Measurements from ENCODE around the gene JPH2. TPM values are rescaled to one million over a fixed set of nuclear protein-coding genes. Genes with fewer than 3 reads are reported as not detected.

Gene JPH2
- total RNA-seq, 1 donor from 2014 or later: 4.6 TPM

- intact Hi-C loops (cut with DNase I): loop anchor here (5.0 kb wide), 1 partner anchor 94 kb away; the partner anchor contains the start of gene FITM2
- no peak for DNase-seq
- Histone ChIP-seq H3K4me1 (peaks cover 12% of the 10 kb centered on the region), H3K27ac (no peak overlapping the region), H3K4me3 (no peak overlapping the region), H3K36me3 (no peaks in the 10 kb centered on the region), H3K9me3 (no peaks in the 10 kb centered on the region), H3K27me3 (ENCODE audit: low read depth) (no peaks in the 10 kb centered on the region)
- peak in 1 of 2 donors; percentile 33 for ATAC-seq
- no peak for TF ChIP-seq CTCF (IDR thresholded peaks at IDR 0.05)
Measured at GRCh38 chr20:44218446-44218845, 31.5 kb upstream of the JPH2 start.

- H3K27ac ChIP-seq: peak overlapping the region; percentile 16
- DNase-seq: peak; percentile 79
- intact Hi-C loops (cut with DNase I): loop anchor here (5.0 kb wide), 1 partner anchor 95 kb away; the partner anchor contains the start of gene FITM2
- H3K36me3 ChIP-seq: no peaks in the 10 kb centered on the region
- no peaks in the 10 kb centered on the region for H3K9me3 ChIP-seq
- H3K4me1 ChIP-seq: peaks cover 12% of the 10 kb centered on the region
- no peaks in the 10 kb centered on the region for H3K27me3 ChIP-seq (ENCODE audit: low read depth)
- H3K4me3 ChIP-seq: peak overlapping the region; percentile 28
- peak; percentile 87 for TF ChIP-seq CTCF (IDR thresholded peaks at IDR 0.05)
- peak; percentile 90 to 93 for ATAC-seq
Measured at GRCh38 chr20:44217342-44218092, 30.5 kb upstream of the JPH2 start.

GRCh38 chr20:44215125-44215524, 28.1 kb upstream of the JPH2 start:
- H3K27ac ChIP-seq: no peak overlapping the region
- intact Hi-C loops (cut with DNase I): loop anchor here (5.0 kb wide), 1 partner anchor 97 kb away; the partner anchor contains the start of gene FITM2
- TF ChIP-seq CTCF (IDR thresholded peaks at IDR 0.05): peak; percentile 75
- peaks cover 23% of the 10 kb centered on the region for H3K4me1 ChIP-seq
- DNase-seq (peak; percentile 67), ATAC-seq (no peak)
- no peaks in the 10 kb centered on the region for H3K36me3 ChIP-seq
- no peaks in the 10 kb centered on the region for H3K27me3 ChIP-seq (ENCODE audit: low read depth)
- no peaks in the 10 kb centered on the region for H3K9me3 ChIP-seq
- H3K4me3 ChIP-seq: no peak overlapping the region

GRCh38 chr20:44212792-44213191, 25.8 kb upstream of the JPH2 start:
- Histone ChIP-seq H3K9me3 (no peaks in the 10 kb centered on the region), H3K4me3 (no peak overlapping the region), H3K36me3 (no peaks in the 10 kb centered on the region), H3K27ac (no peak overlapping the region), H3K27me3 (ENCODE audit: low read depth) (no peaks in the 10 kb centered on the region), H3K4me1 (peaks cover 36% of the 10 kb centered on the region)
- no peak for TF ChIP-seq CTCF (IDR thresholded peaks at IDR 0.05)
- DNase-seq (no peak), ATAC-seq (no peak)
- intact Hi-C loops (cut with DNase I): no loop called here

GRCh38 chr20:44211177-44212039, 24.4 kb upstream of the JPH2 start:
- H3K27me3 ChIP-seq (ENCODE audit: low read depth): no peaks in the 10 kb centered on the region
- intact Hi-C loops (cut with DNase I): no loop called here
- peak overlapping the region; percentile 95 for H3K27ac ChIP-seq
- H3K36me3 ChIP-seq: peaks cover 3% of the 10 kb centered on the region
- DNase-seq (no peak), ATAC-seq (no peak)
- peak overlapping the region; percentile 89 for H3K4me3 ChIP-seq
- peaks cover 43% of the 10 kb centered on the region for H3K4me1 ChIP-seq
- no peaks in the 10 kb centered on the region for H3K9me3 ChIP-seq
- no peak for TF ChIP-seq CTCF (IDR thresholded peaks at IDR 0.05)

All from lower lobe of right lung (tissue), 2 donors.